CD4-positive, alpha-beta memory T cell (primary cell): ENCODE results near the gene PRDM15. TPM values are rescaled to one million over a fixed set of nuclear protein-coding genes. Genes with fewer than 3 reads are reported as not detected.

Source experiments
- CTCF ChIA-PET: fragments of 350-600 bp; sonication (Branson Sonifier 250); formaldehyde crosslinking; loops from one replicate; lab custom pipeline; 2021; ENCODE audit warnings: inconsistent platforms; ENCODE audit not compliant: partially characterized antibody; lab: Charles Lee
- POLR2A ChIA-PET: fragments of 350-600 bp; sonication (Branson Sonifier 250); formaldehyde crosslinking; loops from one replicate; lab custom pipeline; 2021; ENCODE audit not compliant: partially characterized antibody; lab: Charles Lee
- DNase-seq, 5 donors: peaks; one replicate each; pipeline versions ENCODE4 v3.0.0 to v3.0.0-alpha.2; 2020 to 2022; ENCODE audit warnings: mixed read lengths in 1 of 5
- H3K27ac ChIP-seq: one replicate; pipeline ENCODE4 v1.7.0; 2013; ENCODE audit warnings: low read depth, low read length
- H3K27me3 ChIP-seq: 2 replicates; pipeline ENCODE4 v1.7.0; 2013; ENCODE audit warnings: mild to moderate bottlenecking, low read length, moderate library complexity; ENCODE audit not compliant: insufficient read depth
- H3K36me3 ChIP-seq: 2 replicates; pipeline ENCODE4 v1.7.0; 2013; ENCODE audit warnings: mild to moderate bottlenecking, low read length, moderate library complexity; ENCODE audit not compliant: insufficient read depth
- H3K4me1 ChIP-seq: 2 replicates; pipeline ENCODE4 v1.7.0; 2013; ENCODE audit warnings: mild to moderate bottlenecking, low read length, moderate library complexity; ENCODE audit not compliant: insufficient read depth
- H3K4me3 ChIP-seq, 2 donors: one replicate each; pipeline ENCODE4 v1.7.0; 2013; ENCODE audit warnings: low read length in 2 of 2, mild to moderate bottlenecking in 1 of 2
- H3K9me3 ChIP-seq, 2 donors: one replicate each; pipeline ENCODE4 v1.7.0; 2013; ENCODE audit warnings: low read length in 2 of 2, control low read depth in 1 of 2; ENCODE audit not compliant: control insufficient read depth in 1 of 2
- H3K27ac Mint-ChIP-seq, 7 donors: one replicate each; pipeline ENCODE4 v1.8.0; 2020 to 2021; ENCODE audit warnings: mixed read lengths in 7 of 7, mild to moderate bottlenecking in 6 of 7, inconsistent platforms in 3 of 7, moderate library complexity in 3 of 7
- H3K27me3 Mint-ChIP-seq, 2 donors: one replicate each; pipeline ENCODE4 v1.8.0; 2020 to 2021; ENCODE audit warnings: mixed read lengths in 2 of 2
- H3K36me3 Mint-ChIP-seq, 2 donors: one replicate each; pipeline ENCODE4 v1.8.0; 2020 to 2021; ENCODE audit warnings: mixed read lengths in 2 of 2, inconsistent platforms in 1 of 2, mild to moderate bottlenecking in 1 of 2
- H3K4me1 Mint-ChIP-seq, 4 donors: one replicate each; pipeline ENCODE4 v1.8.0; 2020 to 2021; ENCODE audit warnings: mixed read lengths in 4 of 4, mild to moderate bottlenecking in 1 of 4
- H3K4me3 Mint-ChIP-seq, 8 donors: one replicate each; pipeline ENCODE4 v1.8.0; 2020 to 2021; ENCODE audit warnings: mixed read lengths in 8 of 8, mild to moderate bottlenecking in 7 of 8, moderate library complexity in 6 of 8, inconsistent platforms in 3 of 8
- H3K9me3 Mint-ChIP-seq, 8 donors: one replicate each; pipeline ENCODE4 v1.8.0; 2020 to 2021; ENCODE audit warnings: mixed read lengths in 8 of 8, mild to moderate bottlenecking in 5 of 8, inconsistent platforms in 3 of 8, moderate library complexity in 1 of 8
- intact Hi-C: fragments of 100-400 bp; cut with micrococcal nuclease; formaldehyde crosslinking; loops from one replicate; pipeline ENCODE4 v1.15.1; 2023
- polyA plus RNA-seq, 2 donors: library from polyadenylated mRNA; unstranded; fragments of 300-500 nt; fragmentation: Illumina TruSeq; gene quantifications; one replicate each; pipeline ENCODE4 v1.2.3, GENCODE V29; 2021
- total RNA-seq, 2 experiments: library from RNA; stranded (reverse); gene quantifications; one replicate each; pipeline ENCODE4 v1.2.3, GENCODE V29; 2021

PRDM15 gene
- total and polyA plus RNA-seq, 4 experiments from 2014 or later, result 0.50 to 14.3 (median 8.8) TPM

DNA sequence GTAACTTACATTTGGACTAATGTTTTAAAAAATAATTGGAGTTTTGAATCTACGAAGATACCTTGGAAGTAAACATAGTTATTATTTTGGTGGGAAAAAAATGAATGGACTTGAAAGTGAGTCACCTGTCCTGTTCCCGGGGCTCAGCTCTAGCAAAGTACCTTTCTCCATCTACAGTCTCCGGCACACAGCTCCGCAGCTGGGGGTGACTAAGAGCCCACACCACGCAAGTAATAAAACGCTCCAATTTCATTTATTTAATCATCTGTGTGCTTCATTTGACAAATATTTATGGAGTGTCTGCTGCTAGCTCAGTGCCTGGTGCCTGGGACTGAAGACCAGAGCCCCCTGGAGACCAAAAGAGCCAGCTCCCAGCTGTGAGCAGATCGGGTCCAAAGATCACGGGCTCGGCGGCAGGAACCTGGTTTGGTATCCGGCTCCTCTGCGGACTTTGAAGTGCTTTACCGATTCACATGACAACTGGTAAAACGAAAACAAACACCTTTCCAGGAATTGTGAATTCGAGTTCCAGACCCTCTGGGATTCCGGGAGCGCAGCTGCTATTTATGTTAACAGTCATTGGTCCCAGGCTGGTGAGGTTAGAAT lies 110.6 kb downstream of the PRDM15 start:
- H3K9me3 Mint-ChIP-seq, result peaks cover 0 to 8% (median 0%) of the 10 kb centered on the region in 8 donors
- POLR2A ChIA-PET, result no interaction called here
- peaks cover 28% of the 10 kb centered on the region for H3K4me1 ChIP-seq
- intact Hi-C loops, result no loop called here
- H3K9me3 ChIP-seq, result no peaks in the 10 kb centered on the region
- peaks cover 24% of the 10 kb centered on the region for H3K27me3 ChIP-seq
- peaks cover 44 to 67% of the 10 kb centered on the region in 2 donors for H3K27me3 Mint-ChIP-seq
- peaks cover 17 to 39% (median 20%) of the 10 kb centered on the region in 4 donors for H3K4me1 Mint-ChIP-seq
- CTCF ChIA-PET, result interaction anchor here (1.2 kb wide), 1 partner anchor 9 kb away, joined by 4 read pairs; no protein-coding TSS in a partner anchor
- peak overlapping the region; percentile 67 to 91 (median 84) for H3K4me3 Mint-ChIP-seq
- no peaks in the 10 kb centered on the region for H3K36me3 ChIP-seq
- peak overlapping the region; percentile 30 to 57 for H3K4me3 ChIP-seq
- peak overlapping the region in 2 of 7 donors; percentile 64 to 72 for H3K27ac Mint-ChIP-seq
- no peaks in the 10 kb centered on the region for H3K36me3 Mint-ChIP-seq
- peak in 3 of 5 donors; percentile 22 to 33 (median 27) for DNase-seq
- H3K27ac ChIP-seq, result no peak overlapping the region

DNA sequence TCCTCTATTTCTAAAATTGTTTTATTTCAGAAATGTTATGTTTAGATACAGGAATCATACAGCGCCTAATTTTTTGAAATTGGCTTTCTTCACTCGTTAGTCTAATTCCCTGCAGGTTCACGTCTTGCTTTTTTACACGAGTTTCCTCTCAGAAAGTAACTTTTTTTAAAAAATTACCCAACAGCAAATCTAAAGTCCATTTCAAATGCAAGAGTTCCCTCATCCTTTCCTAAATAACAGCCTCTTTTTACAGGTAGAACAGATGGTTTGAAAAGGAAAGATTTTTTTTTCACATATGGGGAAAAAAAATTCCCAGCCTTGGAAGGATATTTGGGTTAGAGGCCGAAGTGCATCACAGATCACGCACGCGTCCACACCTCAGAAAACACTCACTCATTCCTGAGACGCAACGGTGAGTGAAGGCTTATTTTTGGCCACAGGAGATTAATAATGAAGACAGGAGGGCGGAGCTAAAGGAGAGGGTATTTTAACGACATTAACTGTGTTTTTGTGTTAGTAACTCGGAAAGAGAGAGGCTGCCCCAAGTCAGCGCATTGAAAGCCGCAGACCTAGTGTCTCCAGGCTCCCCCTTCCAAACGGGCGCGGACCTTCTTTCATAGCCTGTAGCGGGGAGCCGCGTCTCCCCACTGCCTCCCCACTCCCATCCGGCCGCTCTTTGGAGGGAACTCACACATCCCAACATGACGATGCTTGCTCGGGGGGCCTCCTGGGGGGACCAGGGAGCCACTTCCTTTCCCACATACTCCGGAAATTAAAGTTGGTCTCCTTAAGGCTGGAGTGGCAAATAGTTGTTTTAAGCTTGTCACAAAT lies 111.3 kb downstream of the PRDM15 start:
- Histone ChIP-seq H3K4me1 (peaks cover 28% of the 10 kb centered on the region), H3K9me3 (no peaks in the 10 kb centered on the region), H3K36me3 (no peaks in the 10 kb centered on the region), H3K27ac (no peak overlapping the region), H3K27me3 (peaks cover 30% of the 10 kb centered on the region), H3K4me3 (peak overlapping the region in 1 of 2 donors; percentile 42)
- intact Hi-C loops, result no loop called here
- peaks cover 17 to 39% (median 22%) of the 10 kb centered on the region in 4 donors for H3K4me1 Mint-ChIP-seq
- ChIA-PET CTCF (interaction anchor here (1.2 kb wide), 1 partner anchor 9 kb away, joined by 4 read pairs; no protein-coding TSS in a partner anchor), POLR2A (no interaction called here)
- peak overlapping the region in 6 of 7 donors; percentile 6 to 76 (median 64) for H3K27ac Mint-ChIP-seq
- peak overlapping the region; percentile 67 to 91 (median 84) for H3K4me3 Mint-ChIP-seq
- peak in 1 of 5 donors; percentile 23 for DNase-seq
- peaks cover 0 to 7% (median 0%) of the 10 kb centered on the region in 8 donors for H3K9me3 Mint-ChIP-seq
- no peaks in the 10 kb centered on the region for H3K36me3 Mint-ChIP-seq
- peaks cover 45 to 68% of the 10 kb centered on the region in 2 donors for H3K27me3 Mint-ChIP-seq

DNA sequence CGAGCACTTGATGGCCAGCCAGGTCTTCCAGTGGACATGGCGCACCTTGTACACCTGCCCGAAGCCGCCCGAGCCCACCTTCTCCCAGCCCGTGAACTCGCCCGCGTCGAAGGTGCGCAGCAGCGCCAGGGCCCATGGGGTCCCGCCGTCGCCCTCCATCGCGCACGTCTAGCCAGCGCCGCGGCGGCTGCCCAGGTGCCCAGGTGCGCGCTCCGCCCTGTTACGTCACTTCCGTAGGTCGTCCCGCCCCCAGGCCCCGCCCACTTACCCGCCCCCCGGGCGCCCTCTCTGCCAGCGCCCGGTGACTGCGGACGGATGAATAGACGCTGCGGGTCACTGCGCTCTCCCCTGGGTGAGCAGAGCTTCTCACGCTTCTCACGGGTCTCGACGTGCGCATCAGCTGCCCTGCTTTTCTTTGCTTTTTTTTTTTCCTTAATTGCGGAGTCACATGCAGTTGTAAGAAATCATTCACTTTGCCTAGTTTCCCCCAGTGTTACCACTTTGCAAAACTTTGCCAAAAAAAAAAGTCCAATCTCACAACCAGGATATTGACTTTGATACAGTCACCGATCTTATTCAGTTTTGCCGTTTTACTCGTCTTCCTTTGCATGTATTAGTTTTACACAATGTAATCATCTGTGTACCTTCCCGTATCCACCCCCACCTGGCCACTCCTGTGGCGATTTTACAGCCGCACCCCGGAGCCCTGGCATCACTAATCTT lies 112.1 kb downstream of the PRDM15 start, which contains the start of gene RIPK4:
Gene RIPK4, minus strand, starts transcription at position 170 of the 723 bp plus-strand sequence. Its CDS starts 11 bp downstream, at position 159.
- Mint-ChIP-seq H3K36me3 (no peaks in the 10 kb centered on the region), H3K9me3 (peaks cover 0 to 8% (median 0%) of the 10 kb centered on the region in 8 donors), H3K27ac (peak within 1 kb of the TSS in 6 of 7 donors; percentile 57 to 76 (median 66)), H3K4me1 (peaks cover 17 to 39% (median 24%) of the 10 kb centered on the region in 4 donors), H3K27me3 (peaks cover 44 to 66% of the 10 kb centered on the region in 2 donors), H3K4me3 (peak within 1 kb of the TSS; percentile 67 to 91 (median 84))
- Histone ChIP-seq H3K4me3 (peak within 1 kb of the TSS in 1 of 2 donors; percentile 42), H3K4me1 (peaks cover 28% of the 10 kb centered on the region), H3K36me3 (no peaks in the 10 kb centered on the region), H3K27me3 (peaks cover 30% of the 10 kb centered on the region), H3K27ac (no peak within 1 kb of the TSS), H3K9me3 (no peaks in the 10 kb centered on the region)
- ChIA-PET POLR2A (no interaction called here), CTCF (interaction anchor here (1.2 kb wide), 1 partner anchor 8 kb away, joined by 4 read pairs; no protein-coding TSS in a partner anchor)
- intact Hi-C loops, result no loop called here
- peak; percentile 28 to 43 (median 38) for DNase-seq

DNA sequence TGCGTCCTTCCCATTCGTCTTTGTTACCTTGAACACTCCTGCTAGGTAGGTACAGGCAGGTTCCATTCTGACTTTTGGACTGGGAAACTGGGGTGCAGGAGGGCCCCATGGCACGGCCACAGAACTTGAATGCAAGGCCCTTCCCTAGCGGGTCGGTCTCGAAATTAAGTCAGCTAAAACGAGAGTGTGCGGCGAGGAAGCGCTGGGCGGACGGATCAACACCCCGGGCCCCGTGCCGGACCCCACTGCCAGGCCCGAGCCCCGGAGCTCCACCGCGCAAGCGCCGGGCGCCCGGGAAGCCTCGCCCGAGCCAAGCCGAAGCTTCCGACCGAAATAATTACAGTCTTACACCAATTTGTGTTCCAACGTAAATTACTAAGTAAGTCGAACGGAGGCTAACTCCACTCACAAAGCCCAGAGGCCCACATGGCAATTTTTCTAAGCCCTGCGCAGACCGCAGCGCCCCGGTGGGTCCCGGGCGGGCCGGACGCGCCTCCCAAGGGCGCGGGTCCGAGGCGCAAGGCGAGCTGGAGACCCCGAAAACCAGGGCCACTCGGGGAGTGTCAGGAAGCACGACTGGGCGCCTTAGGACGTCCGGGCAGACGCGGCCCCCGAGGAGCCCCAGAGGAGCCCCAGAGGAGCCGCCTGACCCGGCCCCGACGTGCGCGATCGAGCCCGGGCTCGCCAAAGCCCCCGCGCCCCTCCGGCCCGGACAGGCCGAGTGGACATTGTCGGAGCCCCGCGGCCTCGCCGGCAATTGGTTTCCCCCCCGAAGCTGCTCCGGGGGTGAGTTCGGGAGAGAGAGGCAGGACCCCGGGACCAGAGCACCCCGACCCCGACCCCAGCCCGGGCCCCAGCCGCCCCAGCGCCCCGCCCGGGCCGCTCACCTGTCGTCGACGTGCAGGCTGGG lies 112.9 kb downstream of the PRDM15 start:
- Mint-ChIP-seq H3K27ac (peak overlapping the region in 3 of 7 donors; percentile 35 to 64 (median 57)), H3K4me3 (peak overlapping the region in 6 of 8 donors; percentile 21 to 69 (median 46)), H3K9me3 (peaks cover 0 to 8% (median 0%) of the 10 kb centered on the region in 8 donors), H3K27me3 (peaks cover 51 to 72% of the 10 kb centered on the region in 2 donors), H3K4me1 (peaks cover 17 to 46% (median 28%) of the 10 kb centered on the region in 4 donors), H3K36me3 (no peaks in the 10 kb centered on the region)
- Histone ChIP-seq H3K27ac (no peak overlapping the region), H3K4me3 (peak overlapping the region in 1 of 2 donors; percentile 42), H3K36me3 (no peaks in the 10 kb centered on the region), H3K4me1 (peaks cover 35% of the 10 kb centered on the region), H3K9me3 (no peaks in the 10 kb centered on the region), H3K27me3 (peaks cover 30% of the 10 kb centered on the region)
- CTCF ChIA-PET, result no interaction called here
- peak in 1 of 5 donors; percentile 25 for DNase-seq
- intact Hi-C loops, result no loop called here
- POLR2A ChIA-PET, result no interaction called here

DNA sequence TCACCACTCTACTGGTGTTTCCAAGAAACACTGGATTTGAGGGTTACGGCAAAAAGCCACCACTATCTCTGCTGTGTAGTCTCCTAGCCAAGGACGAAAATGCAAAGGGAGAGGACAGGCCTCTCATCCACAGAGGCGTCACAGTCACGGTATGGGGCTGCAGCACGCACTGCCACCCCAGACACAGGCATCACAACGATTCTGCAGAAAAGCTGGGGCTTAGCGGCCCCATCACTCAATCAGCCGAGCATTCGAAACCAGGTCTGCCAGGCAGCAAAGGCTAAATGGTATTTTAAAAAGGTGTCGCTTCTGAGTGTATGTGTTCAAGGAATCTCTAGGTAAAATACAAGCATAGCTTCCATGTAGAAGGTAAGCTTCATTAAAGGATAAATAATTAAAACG lies 113.7 kb downstream of the PRDM15 start:
- intact Hi-C loops, result no loop called here
- H3K27ac ChIP-seq, result no peak overlapping the region
- H3K36me3 ChIP-seq, result no peaks in the 10 kb centered on the region
- H3K27me3 ChIP-seq, result peaks cover 34% of the 10 kb centered on the region
- peak overlapping the region in 5 of 8 donors; percentile 21 to 48 (median 47) for H3K4me3 Mint-ChIP-seq
- ChIA-PET CTCF (no interaction called here), POLR2A (no interaction called here)
- H3K9me3 ChIP-seq, result no peaks in the 10 kb centered on the region
- H3K36me3 Mint-ChIP-seq, result no peaks in the 10 kb centered on the region
- no peak for DNase-seq
- no peak overlapping the region for H3K27ac Mint-ChIP-seq
- peaks cover 0 to 8% (median 0%) of the 10 kb centered on the region in 8 donors for H3K9me3 Mint-ChIP-seq
- peaks cover 17 to 48% (median 32%) of the 10 kb centered on the region in 4 donors for H3K4me1 Mint-ChIP-seq
- peaks cover 40% of the 10 kb centered on the region for H3K4me1 ChIP-seq
- H3K27me3 Mint-ChIP-seq, result peaks cover 55 to 72% of the 10 kb centered on the region in 2 donors
- no peak overlapping the region for H3K4me3 ChIP-seq
